LNCAP (cell line): ENCODE data around the gene SLC27A1.
A peak's percentile ranks its signal among the peaks of the same experiment; 100 is the strongest.

Experiments
- TF ChIP-seq, protein P1 (sequence below): fragments of 450-650 bp; IDR thresholded peaks from 2 replicates; pipeline ENCODE4 v1.5.1; 2017; ENCODE audit warnings: mild to moderate bottlenecking

Gene SLC27A1

DNA sequence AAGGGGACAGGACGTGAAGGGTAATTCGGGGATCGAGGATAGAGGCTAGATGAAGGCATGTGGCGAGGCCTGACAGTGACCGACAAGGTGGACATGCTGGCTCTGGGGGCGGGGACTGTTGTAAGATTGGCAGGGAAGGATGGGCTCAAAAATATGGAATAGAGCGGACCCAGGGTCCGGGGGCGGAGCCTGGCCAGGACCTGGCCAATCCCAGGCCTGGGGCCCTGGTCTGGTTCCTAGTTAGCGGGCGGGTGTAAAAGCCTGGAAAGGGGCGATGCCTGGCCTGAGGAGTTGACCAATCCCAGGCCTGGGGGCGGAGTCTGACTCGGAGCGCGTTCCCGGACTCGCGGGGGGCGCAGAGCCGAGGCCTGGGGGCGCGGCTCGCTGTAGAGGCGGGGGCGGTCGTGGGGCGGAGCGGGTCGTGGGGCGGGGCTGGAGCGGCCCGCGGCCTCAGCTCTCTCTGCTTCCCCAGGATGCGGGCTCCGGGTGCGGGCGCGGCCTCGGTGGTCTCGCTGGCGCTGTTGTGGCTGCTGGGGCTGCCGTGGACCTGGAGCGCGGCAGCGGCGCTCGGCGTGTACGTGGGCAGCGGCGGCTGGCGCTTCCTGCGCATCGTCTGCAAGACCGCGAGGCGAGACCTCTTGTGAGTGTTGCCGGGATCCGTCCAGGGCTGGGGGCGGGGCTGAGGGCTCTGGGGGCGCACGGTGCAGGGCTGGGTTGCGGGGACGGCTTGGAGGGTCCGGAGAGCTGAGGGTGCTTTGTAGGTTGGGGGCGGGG is at the start of gene SLC27A1:
Gene SLC27A1, plus strand, starts transcription at position 457 of the 774 bp plus-strand sequence. Its CDS starts 17 bp downstream, at position 474.
- TF ChIP-seq, protein P1, sequence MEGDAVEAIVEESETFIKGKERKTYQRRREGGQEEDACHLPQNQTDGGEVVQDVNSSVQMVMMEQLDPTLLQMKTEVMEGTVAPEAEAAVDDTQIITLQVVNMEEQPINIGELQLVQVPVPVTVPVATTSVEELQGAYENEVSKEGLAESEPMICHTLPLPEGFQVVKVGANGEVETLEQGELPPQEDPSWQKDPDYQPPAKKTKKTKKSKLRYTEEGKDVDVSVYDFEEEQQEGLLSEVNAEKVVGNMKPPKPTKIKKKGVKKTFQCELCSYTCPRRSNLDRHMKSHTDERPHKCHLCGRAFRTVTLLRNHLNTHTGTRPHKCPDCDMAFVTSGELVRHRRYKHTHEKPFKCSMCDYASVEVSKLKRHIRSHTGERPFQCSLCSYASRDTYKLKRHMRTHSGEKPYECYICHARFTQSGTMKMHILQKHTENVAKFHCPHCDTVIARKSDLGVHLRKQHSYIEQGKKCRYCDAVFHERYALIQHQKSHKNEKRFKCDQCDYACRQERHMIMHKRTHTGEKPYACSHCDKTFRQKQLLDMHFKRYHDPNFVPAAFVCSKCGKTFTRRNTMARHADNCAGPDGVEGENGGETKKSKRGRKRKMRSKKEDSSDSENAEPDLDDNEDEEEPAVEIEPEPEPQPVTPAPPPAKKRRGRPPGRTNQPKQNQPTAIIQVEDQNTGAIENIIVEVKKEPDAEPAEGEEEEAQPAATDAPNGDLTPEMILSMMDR: no peak

DNA sequence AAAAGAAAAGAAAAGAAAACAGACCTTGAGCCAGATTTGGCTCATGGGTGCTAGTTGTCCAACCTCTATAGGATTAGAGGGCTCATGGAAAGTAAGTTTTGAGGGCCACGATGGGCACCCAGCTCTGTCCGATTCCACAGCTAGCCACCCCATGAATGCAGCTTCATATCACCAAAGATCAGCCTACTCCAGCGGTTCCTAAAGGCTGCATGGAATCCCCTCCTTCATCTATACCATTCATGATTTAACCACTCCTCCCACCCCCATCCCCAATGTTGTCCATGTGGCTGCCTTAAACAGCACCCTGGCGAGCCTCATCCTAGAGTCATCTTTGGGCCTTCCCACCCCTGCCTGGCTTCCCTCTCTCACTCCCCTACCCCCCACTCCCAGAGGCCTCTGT is 48.4 kb upstream of the SLC27A1 start:
- TF ChIP-seq, protein P1: no peak

DNA sequence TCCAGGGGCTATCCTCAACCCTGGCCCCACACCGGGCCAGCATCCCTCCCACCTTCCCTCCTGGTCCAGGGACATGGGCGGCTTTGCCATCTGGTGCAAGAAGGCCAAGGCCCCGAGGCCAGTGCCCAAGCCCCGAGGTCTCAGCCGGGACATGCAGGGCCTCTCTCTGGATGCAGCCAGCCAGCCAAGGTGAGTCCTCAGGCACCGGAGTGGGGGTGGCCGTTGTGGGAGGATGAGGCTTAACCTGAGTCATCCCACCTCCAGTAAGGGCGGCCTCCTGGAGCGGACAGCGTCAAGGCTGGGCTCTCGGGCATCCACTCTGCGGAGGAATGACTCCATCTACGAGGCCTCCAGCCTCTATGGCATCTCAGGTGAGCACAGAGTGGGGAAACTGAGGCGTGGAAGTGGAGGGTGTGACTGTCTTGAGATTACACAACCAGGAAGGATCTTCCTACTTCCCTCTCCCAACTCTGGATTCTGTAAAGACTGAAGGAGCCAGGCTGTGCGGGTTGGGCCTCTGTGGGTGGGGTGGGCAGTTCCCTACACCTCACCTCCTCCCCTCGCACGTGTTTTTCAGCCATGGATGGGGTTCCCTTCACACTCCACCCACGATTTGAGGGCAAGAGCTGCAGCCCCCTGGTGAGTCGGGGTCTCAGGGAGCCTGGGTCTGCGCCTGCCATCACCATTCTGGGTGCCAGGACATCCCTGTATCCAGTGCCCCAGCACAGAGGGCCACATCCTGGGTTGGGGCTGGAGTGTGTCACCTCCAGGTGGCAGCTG is 46.7 kb upstream of the SLC27A1 start:
- TF ChIP-seq, protein P1: no peak

DNA sequence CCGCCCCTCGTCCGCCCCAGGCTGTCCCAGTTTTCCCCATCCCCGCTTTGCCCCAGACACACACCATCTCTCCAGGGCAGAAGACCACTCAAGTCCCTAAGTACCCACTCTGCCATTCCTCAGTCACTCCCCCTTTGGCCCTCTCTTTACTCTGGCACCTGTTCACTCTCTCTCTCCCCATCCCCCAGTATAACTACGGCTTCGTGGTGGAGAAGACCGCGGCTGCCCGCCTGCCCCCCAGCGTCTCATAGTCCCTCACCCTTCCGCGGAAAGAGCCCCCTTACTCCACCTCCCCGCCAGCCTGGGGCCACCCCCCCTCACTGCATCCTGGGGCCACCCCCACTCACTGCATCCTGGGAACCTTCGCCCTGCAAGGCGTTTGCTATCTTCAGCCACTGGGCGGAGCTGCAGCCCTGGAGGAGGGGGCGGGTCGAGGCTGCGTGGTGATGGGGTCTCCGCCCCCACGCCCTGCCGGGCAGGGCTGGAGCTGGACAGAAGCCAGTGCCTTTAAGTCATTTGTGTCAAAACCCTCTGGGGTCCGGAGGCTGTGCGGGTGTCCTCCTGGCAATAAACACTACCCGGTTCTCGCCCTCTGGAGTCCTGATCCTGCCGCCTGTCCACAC is 45.5 kb upstream of the SLC27A1 start:
- TF ChIP-seq, protein P1: 0 out of 2 replicates have a peak, but pooled peaks have one; percentile 15

DNA sequence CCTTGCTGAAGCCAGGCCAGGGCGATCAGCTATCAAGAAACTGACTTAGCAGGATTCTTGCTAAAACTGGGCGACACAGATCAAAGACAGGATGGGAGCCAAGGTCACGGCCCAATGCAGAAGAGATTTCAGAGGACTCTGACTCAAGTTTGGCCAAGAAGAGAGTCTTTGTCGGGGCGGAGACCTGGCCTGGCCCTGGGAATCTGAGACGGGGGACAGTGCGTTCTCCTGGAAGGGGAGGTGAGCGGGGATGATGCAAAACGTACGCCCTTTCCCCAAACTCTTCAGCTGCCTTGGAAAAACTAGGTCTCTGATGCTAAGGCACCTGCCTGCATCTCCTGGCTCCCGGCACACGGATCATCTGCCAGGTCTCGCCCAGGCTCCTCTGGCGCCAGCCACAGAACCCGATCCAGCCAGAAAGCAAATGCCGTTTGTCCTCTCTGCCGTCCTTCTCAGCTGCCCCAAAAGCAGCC is 40.6 kb upstream of the SLC27A1 start:
- TF ChIP-seq, protein P1: no peak

DNA sequence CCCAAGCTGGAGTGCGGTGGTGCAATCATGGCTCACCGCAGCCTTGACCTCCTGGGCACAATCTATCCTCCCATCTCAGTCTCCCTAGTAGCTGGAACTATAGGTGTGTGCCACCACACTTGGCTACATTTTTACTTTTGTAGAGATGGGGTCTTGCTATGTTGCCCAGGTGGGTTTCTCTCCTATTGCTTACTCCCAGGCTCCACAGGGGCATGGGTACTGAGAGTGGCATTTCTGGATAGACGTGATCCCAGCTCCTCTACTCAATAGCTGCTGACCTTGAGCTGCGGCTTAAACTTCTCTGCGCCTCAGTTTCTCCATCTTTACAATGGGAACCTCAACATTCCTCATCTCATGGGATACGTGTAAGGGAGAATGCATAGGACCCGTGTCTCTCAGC is 38.9 kb upstream of the SLC27A1 start:
- TF ChIP-seq, protein P1: no peak

DNA sequence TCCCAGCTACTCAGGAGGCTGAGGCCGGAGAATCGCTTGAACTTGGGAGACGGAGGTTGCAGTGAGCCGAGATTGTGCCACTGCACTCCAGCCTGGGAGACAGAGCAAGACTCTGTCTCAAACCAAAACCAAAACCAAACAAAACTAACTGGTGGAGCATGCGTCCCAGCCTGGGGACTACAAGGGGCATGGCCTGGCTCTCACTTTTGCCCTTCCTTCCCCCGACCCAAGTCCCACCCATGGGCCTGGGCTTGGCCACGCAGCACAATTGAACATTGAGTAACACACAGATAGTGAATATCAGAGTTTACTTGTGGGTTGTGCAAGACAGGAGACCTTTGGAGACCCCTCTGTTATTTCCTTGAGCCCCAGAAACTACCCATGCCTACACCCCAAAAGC is 35.1 kb upstream of the SLC27A1 start:
- TF ChIP-seq, protein P1: no peak
